Left ventricle myocardium inferior (tissue), 1 donor: ENCODE results near the gene POLN. TPM values are rescaled to one million over a fixed set of nuclear protein-coding genes. Genes with fewer than 3 reads are reported as not detected.

Experiments used
- DNase-seq: peaks from one replicate; pipeline ENCODE4 v3.0.0-alpha.2; 2020
- H3K27ac ChIP-seq: fragments of 200-600 bp; replicated peaks from 2 replicates; pipeline ENCODE4 v1.8.0; 2021
- H3K27me3 ChIP-seq: fragments of 200-600 bp; 2 replicates; pipeline ENCODE4 v1.8.0; 2021; ENCODE audit warnings: low read depth
- H3K36me3 ChIP-seq: fragments of 200-600 bp; 2 replicates; pipeline ENCODE4 v1.8.0; 2021
- H3K4me1 ChIP-seq: fragments of 200-600 bp; 2 replicates; pipeline ENCODE4 v1.8.0; 2021
- H3K4me3 ChIP-seq: fragments of 200-600 bp; 2 replicates; pipeline ENCODE4 v1.8.0; 2021; ENCODE audit warnings: mild to moderate bottlenecking, moderate library complexity
- H3K9me3 ChIP-seq: fragments of 200-600 bp; replicated peaks from 2 replicates; pipeline ENCODE4 v1.8.0; 2021
- intact Hi-C: fragments of 100-400 bp; cut with micrococcal nuclease; formaldehyde crosslinking; loops from one replicate; pipeline ENCODE4 v1.11.0; 2022
- total RNA-seq: library from RNA; stranded (reverse); fragmentation: NEBNext Ultra II Directional; extraction: Animal tissue kit (Norgen Biotek cat#: 25700); gene quantifications from one replicate; pipeline ENCODE4 v1.2.1, GENCODE V29; 2021
- TF ChIP-seq, protein P1 (sequence below): fragments of 200-600 bp; IDR thresholded peaks from 2 replicates; pipeline ENCODE4 v1.8.0; 2021; ENCODE audit warnings: antibody characterized with exemption, mild to moderate bottlenecking, borderline replicate concordance
- donor health status: DM: no; HTN: yes; CAD: no; lungs with severe emphysema.

The POLN gene
- total RNA-seq, 1 donor from 2014 or later = 2.2 TPM

GRCh38 chr4:2090642-2091041 lies 151.3 kb downstream of the POLN start:
- intact Hi-C loops = no loop called here

GRCh38 chr4:2089222-2089621 lies 152.7 kb downstream of the POLN start:
- no peaks in the 10 kb centered on the region for H3K36me3 ChIP-seq
- TF ChIP-seq, protein P1, sequence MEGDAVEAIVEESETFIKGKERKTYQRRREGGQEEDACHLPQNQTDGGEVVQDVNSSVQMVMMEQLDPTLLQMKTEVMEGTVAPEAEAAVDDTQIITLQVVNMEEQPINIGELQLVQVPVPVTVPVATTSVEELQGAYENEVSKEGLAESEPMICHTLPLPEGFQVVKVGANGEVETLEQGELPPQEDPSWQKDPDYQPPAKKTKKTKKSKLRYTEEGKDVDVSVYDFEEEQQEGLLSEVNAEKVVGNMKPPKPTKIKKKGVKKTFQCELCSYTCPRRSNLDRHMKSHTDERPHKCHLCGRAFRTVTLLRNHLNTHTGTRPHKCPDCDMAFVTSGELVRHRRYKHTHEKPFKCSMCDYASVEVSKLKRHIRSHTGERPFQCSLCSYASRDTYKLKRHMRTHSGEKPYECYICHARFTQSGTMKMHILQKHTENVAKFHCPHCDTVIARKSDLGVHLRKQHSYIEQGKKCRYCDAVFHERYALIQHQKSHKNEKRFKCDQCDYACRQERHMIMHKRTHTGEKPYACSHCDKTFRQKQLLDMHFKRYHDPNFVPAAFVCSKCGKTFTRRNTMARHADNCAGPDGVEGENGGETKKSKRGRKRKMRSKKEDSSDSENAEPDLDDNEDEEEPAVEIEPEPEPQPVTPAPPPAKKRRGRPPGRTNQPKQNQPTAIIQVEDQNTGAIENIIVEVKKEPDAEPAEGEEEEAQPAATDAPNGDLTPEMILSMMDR = no peak
- H3K4me1 ChIP-seq = no peaks in the 10 kb centered on the region
- no peak overlapping the region for H3K4me3 ChIP-seq
- H3K27ac ChIP-seq = no peak overlapping the region
- peaks cover 10% of the 10 kb centered on the region for H3K9me3 ChIP-seq
- intact Hi-C loops = no loop called here
- peaks cover 4% of the 10 kb centered on the region for H3K27me3 ChIP-seq
- DNase-seq = no peak

More at GRCh38 chr4:2090642-2091041, 151.3 kb downstream of the POLN start:
- Histone ChIP-seq H3K4me1 (no peaks in the 10 kb centered on the region), H3K9me3 (peaks cover 10% of the 10 kb centered on the region), H3K4me3 (no peak overlapping the region), H3K36me3 (no peaks in the 10 kb centered on the region), H3K27me3 (peaks cover 4% of the 10 kb centered on the region), H3K27ac (no peak overlapping the region)
- TF ChIP-seq, protein P1 = no peak
- DNase-seq = no peak

DNA sequence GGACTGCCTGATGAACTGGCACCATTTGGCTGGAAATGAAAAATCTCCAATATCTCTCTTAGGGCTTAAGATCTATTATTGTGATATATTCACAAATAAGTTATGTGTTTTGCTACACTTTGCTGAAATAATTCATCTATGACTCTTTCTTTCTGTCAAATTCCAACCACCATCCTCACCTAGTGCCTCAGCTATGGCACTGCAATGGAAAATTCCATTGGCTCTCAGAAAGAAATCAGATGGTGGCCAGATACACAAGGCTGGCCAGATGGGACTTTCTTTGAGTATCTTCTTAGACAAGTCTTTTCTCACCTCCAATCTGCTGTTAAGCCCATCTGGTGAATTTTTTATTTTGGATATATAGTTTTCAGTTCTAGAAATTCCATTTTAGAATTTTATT lies 154.8 kb downstream of the POLN start:
- peaks cover 4% of the 10 kb centered on the region for H3K27me3 ChIP-seq
- intact Hi-C loops = no loop called here
- H3K9me3 ChIP-seq = peaks cover 10% of the 10 kb centered on the region
- H3K4me1 ChIP-seq = no peaks in the 10 kb centered on the region
- TF ChIP-seq, protein P1 = no peak
- DNase-seq = no peak
- no peaks in the 10 kb centered on the region for H3K36me3 ChIP-seq
- no peak overlapping the region for H3K27ac ChIP-seq
- no peak overlapping the region for H3K4me3 ChIP-seq

- Histone ChIP-seq H3K4me1 (no peaks in the 10 kb centered on the region), H3K27me3 (peaks cover 4% of the 10 kb centered on the region), H3K4me3 (no peak overlapping the region), H3K9me3 (peaks cover 10% of the 10 kb centered on the region), H3K27ac (no peak overlapping the region), H3K36me3 (no peaks in the 10 kb centered on the region)
- DNase-seq = no peak
- TF ChIP-seq, protein P1 = no peak
- intact Hi-C loops = no loop called here
These were observed 156.4 kb downstream of the POLN start for GRCh38 chr4:2085496-2085901.

DNA sequence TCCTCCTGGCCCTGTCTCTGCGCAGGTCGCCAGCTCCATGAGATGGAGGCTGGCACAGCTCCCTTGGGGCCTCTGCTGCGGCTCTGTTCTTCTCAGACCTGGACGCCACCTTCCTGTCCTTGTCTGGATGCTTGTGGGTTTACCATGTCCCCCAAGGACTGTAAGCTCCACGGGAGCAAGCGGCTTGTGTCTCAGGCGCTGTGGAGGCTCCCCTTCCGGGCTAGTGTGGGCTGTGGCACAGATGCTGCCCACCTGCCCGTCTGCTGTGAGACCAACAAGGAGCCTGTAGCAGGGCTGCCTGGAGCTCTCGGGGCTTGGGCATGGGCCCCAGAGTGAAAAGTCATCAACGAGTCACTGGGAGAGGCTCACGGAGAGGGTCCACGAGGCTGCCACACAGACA lies 157.6 kb downstream of the POLN start:
- Histone ChIP-seq H3K4me3 (no peak overlapping the region), H3K36me3 (no peaks in the 10 kb centered on the region), H3K4me1 (no peaks in the 10 kb centered on the region), H3K9me3 (peaks cover 10% of the 10 kb centered on the region), H3K27ac (no peak overlapping the region), H3K27me3 (peaks cover 4% of the 10 kb centered on the region)
- no peak for DNase-seq
- intact Hi-C loops = no loop called here
- TF ChIP-seq, protein P1 = no peak

- Histone ChIP-seq H3K27ac (no peak overlapping the region), H3K36me3 (no peaks in the 10 kb centered on the region), H3K9me3 (peaks cover 10% of the 10 kb centered on the region), H3K4me1 (no peaks in the 10 kb centered on the region), H3K4me3 (no peak overlapping the region), H3K27me3 (peaks cover 4% of the 10 kb centered on the region)
- intact Hi-C loops = no loop called here
- TF ChIP-seq, protein P1 = no peak
- no peak for DNase-seq
These were observed 158.1 kb downstream of the POLN start for GRCh38 chr4:2083826-2084160.
